Measurements from ENCODE around the gene ZNF436. TPM values are rescaled to one million over a fixed set of nuclear protein-coding genes. Genes with fewer than 3 reads are reported as not detected.
A peak's percentile ranks its signal among the peaks of the same experiment; 100 is the strongest.

ZNF436 gene
- total and polyA plus RNA-seq, 9 of the 15 experiments (the other 6 are each of a cell fraction or from before 2014, with no cell fraction given), result 2.1 to 11.3 (median 6.8) TPM

DNA sequence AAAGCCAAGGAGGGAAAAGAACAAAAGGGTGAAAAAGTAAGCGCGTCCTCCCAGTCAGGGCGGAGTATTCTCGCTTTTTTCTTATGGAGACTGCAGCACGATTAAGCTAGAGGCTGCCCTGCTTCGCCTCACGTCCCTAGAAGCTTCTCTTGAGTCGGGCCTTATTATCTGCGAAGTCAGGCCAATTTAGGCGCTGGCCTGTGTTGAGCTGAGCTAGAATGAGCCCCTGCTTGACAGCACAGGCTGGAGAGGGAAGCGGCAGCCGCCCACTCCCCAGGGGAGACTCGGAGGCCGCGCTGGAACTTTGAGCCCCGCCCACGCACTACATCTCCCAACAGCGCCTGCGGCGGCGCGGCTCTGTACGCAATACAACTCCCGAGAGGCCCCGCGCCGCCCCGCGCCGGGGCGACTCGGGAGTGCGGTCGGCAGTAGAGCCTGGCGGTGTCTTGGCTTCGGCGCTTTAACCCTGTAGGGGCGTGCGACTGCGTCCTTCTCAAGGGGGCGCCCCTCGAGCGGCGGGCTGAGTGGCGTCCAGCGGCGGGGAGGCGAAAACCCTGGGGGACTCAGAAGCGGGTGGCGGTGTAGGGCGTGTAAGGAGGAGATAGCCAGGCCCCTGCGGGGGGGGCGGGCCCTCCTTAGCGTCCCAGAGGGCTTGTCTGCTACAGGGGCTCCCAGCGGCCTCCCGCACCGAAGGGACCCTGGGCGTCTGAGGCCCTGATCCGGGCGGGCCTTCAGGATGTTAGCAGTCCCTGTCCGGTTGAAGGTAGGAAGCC, 888 bp downstream of the ZNF436 start (continued):
- TF ChIP-seq, protein P1, sequence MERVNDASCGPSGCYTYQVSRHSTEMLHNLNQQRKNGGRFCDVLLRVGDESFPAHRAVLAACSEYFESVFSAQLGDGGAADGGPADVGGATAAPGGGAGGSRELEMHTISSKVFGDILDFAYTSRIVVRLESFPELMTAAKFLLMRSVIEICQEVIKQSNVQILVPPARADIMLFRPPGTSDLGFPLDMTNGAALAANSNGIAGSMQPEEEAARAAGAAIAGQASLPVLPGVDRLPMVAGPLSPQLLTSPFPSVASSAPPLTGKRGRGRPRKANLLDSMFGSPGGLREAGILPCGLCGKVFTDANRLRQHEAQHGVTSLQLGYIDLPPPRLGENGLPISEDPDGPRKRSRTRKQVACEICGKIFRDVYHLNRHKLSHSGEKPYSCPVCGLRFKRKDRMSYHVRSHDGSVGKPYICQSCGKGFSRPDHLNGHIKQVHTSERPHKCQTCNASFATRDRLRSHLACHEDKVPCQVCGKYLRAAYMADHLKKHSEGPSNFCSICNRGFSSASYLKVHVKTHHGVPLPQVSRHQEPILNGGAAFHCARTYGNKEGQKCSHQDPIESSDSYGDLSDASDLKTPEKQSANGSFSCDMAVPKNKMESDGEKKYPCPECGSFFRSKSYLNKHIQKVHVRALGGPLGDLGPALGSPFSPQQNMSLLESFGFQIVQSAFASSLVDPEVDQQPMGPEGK (CRISPR knock-in tag; IDR thresholded peaks at IDR 0.05; ENCODE audit: borderline replicate concordance), result peak; percentile 84
- TF ChIP-seq KDM5B (IDR thresholded peaks at IDR 0.05; ENCODE audit: insufficient replicate concordance, low read depth, low read length) (peak; percentile 62), ILF3 (IDR thresholded peaks at IDR 0.05; ENCODE audit: borderline replicate concordance) (no peak), SRSF1 (IDR thresholded peaks at IDR 0.05; ENCODE audit: low read depth, low read length) (no peak), SMAD1 (IDR thresholded peaks at IDR 0.05; ENCODE audit: low read depth, low read length, partially characterized antibody) (peak; percentile 30), HNRNPK (IDR thresholded peaks at IDR 0.05; ENCODE audit: low read depth, low read length, poor library complexity, severe bottlenecking) (no peak), TAF9B (IDR thresholded peaks at IDR 0.05; ENCODE audit: partially characterized antibody) (no peak), POLR3A (IDR thresholded peaks at IDR 0.05; ENCODE audit: borderline replicate concordance, extremely low read depth, insufficient read depth, insufficient read length) (no peak), POLR2A (conservative IDR thresholded peaks at IDR 0.05) (peak; percentile 91), ZNF140 (CRISPR knock-in tag; IDR thresholded peaks at IDR 0.05) (no peak)
- TF ChIP-seq, protein P2, sequence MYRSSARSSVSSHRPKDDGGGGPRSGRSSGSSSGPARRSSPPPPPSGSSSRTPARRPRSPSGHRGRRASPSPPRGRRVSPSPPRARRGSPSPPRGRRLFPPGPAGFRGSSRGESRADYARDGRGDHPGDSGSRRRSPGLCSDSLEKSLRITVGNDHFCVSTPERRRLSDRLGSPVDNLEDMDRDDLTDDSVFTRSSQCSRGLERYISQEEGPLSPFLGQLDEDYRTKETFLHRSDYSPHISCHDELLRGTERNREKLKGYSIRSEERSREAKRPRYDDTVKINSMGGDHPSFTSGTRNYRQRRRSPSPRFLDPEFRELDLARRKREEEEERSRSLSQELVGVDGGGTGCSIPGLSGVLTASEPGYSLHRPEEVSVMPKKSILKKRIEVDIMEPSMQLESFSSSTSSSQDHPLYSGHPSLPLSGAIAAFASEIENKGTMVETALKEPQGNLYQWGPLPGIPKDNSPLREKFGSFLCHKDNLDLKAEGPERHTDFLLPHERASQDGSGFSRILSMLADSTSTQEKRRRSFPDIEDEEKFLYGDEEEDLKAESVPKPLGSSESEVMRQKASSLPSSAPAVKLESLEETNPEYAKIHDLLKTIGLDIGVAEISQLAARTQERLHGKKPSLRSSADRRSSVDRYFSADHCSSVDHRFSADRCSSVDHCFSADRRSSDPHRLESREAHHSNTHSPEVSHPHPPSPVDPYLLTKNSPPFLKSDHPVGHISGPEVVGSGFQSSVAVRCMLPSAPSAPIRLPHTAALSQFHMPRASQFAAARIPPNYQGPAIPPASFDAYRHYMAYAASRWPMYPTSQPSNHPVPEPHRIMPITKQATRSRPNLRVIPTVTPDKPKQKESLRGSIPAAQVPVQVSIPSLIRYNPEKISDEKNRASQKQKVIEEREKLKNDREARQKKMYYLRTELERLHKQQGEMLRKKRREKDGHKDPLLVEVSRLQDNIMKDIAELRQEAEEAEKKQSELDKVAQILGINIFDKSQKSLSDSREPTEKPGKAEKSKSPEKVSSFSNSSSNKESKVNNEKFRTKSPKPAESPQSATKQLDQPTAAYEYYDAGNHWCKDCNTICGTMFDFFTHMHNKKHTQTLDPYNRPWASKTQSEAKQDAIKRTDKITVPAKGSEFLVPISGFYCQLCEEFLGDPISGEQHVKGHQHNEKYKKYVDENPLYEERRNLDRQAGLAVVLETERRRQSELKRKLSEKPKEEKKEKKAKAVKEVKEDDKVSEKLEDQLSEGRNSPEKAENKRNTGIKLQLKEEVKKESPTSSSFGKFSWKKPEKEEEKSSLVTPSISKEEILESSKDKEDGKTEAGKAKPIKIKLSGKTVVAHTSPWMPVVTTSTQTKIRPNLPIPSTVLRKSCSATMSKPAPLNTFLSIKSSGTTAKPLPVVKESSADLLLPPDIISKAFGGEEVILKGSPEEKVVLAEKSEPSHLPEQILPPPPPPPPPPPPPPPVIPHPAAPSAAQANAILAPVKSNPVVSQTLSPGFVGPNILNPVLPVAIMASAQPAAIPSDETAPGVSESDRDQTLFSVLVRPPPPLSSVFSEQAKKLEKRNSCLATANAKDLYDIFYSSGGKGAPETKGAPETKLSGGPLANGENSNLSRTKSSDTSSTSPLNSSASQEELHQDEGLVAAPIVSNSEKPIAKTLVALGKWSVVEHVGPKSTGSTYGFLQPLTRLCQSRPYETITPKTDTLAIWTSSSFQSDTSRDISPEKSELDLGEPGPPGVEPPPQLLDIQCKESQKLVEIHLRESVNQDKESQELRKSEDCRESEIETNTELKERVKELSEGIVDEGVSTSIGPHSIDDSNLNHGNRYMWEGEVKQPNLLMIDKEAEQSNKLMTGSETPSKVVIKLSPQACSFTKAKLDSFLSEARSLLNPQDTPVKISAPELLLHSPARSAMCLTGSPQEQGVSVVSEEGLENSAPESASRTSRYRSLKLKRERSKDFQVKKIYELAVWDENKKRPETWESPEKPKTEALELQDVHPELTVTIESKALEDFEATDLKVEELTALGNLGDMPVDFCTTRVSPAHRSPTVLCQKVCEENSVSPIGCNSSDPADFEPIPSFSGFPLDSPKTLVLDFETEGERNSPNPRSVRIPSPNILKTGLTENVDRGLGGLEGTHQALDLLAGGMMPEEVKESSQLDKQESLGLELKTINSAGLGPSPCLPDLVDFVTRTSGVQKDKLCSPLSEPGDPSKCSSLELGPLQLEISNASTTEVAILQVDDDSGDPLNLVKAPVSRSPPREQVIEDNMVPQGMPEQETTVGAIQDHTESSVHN (IDR thresholded peaks at IDR 0.05; ENCODE audit: borderline replicate concordance in 1 of 2, low read depth in 1 of 2), result no peak
- TF ChIP-seq, protein P3, sequence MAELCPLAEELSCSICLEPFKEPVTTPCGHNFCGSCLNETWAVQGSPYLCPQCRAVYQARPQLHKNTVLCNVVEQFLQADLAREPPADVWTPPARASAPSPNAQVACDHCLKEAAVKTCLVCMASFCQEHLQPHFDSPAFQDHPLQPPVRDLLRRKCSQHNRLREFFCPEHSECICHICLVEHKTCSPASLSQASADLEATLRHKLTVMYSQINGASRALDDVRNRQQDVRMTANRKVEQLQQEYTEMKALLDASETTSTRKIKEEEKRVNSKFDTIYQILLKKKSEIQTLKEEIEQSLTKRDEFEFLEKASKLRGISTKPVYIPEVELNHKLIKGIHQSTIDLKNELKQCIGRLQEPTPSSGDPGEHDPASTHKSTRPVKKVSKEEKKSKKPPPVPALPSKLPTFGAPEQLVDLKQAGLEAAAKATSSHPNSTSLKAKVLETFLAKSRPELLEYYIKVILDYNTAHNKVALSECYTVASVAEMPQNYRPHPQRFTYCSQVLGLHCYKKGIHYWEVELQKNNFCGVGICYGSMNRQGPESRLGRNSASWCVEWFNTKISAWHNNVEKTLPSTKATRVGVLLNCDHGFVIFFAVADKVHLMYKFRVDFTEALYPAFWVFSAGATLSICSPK (IDR thresholded peaks at IDR 0.05; ENCODE audit: borderline replicate concordance), result no peak
